Coronary artery (tissue), 2 donors: ENCODE data around the gene DPEP2.

Experiments used
- DNase-seq: peaks from one replicate; pipeline ENCODE4 v3.0.0-alpha.2; 2017; ENCODE audit warnings: low spot score
- H3K27ac ChIP-seq, 2 donors: fragments of 200-600 bp; sonication (generic); one replicate each; pipeline ENCODE4 v1.5.1; 2016 to 2019
- H3K4me3 ChIP-seq: fragments of 200-600 bp; sonication (generic); 2 replicates; pipeline ENCODE4 v1.5.1; 2016; ENCODE audit warnings: mild to moderate bottlenecking, moderate library complexity
- TF ChIP-seq, protein P1 (sequence below): fragments of 200-600 bp; sonication (generic); IDR thresholded peaks from one replicate; pipeline ENCODE4 v1.5.1; 2019; ENCODE audit warnings: antibody characterized with exemption

Gene DPEP2

GRCh38 chr16:67951485-67951884, 47.8 kb downstream of the DPEP2 start:
- DNase-seq, result no peak
- TF ChIP-seq, protein P1, sequence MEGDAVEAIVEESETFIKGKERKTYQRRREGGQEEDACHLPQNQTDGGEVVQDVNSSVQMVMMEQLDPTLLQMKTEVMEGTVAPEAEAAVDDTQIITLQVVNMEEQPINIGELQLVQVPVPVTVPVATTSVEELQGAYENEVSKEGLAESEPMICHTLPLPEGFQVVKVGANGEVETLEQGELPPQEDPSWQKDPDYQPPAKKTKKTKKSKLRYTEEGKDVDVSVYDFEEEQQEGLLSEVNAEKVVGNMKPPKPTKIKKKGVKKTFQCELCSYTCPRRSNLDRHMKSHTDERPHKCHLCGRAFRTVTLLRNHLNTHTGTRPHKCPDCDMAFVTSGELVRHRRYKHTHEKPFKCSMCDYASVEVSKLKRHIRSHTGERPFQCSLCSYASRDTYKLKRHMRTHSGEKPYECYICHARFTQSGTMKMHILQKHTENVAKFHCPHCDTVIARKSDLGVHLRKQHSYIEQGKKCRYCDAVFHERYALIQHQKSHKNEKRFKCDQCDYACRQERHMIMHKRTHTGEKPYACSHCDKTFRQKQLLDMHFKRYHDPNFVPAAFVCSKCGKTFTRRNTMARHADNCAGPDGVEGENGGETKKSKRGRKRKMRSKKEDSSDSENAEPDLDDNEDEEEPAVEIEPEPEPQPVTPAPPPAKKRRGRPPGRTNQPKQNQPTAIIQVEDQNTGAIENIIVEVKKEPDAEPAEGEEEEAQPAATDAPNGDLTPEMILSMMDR, result no peak
- H3K27ac ChIP-seq, result peak overlapping the region in 1 of 2 donors; percentile 69
- H3K4me3 ChIP-seq, result no peak overlapping the region

DNA sequence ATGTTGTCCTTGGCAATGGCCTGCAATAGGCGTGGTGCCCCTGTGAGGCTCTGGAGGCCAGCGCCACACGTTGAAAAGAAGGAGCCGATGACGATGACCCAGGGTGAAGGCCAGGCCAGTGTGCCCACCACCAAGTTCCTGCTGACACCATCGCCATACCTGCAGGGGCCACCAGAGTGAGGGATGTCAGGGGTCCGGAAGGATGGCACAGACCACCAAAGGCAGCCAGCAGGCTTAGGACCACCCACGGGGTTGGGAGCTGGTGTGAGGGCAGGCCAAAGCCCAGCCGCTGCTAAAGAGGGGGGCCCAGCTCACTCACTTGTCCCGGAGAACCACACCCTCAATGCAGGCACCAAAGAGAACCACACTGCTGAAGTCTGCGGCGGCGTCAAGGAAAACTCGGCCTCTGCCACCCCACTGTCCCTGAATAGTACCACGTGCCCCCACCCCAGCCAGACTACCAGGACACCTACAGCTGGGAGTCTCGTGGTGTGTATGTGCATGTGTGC, 48.9 kb downstream of the DPEP2 start:
- H3K4me3 ChIP-seq, result no peak overlapping the region
- H3K27ac ChIP-seq, result no peak overlapping the region
- DNase-seq, result no peak
- TF ChIP-seq, protein P1, result no peak

GRCh38 chr16:67949645-67950044, 49.6 kb downstream of the DPEP2 start:
- TF ChIP-seq, protein P1, result no peak
- no peak overlapping the region for H3K27ac ChIP-seq
- DNase-seq, result no peak

DNA sequence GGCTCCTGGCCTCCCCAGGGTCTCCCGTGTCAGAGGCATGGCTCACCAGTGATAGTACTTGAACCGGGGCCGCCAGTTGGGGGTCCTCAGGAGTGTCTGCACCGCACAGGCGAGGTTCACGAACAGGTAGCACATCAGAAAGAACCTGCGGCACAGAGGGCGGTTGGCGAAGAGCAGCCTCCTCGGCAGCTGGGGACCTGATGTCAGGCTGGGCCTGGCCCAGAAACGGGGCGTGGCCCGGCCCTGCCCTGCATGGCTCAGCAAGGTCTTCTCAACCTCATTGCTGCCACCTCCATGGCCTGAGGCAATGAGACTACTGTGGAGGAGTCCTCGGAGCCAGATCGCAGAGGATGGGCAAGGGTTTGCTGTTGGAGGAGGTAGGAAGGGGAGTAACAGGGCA, 51.3 kb downstream of the DPEP2 start:
- H3K4me3 ChIP-seq, result no peak overlapping the region
- TF ChIP-seq, protein P1, result no peak
- no peak for DNase-seq
- H3K27ac ChIP-seq, result peak overlapping the region in 1 of 2 donors; percentile 89

More at GRCh38 chr16:67949645-67950044, 49.6 kb downstream of the DPEP2 start:
- H3K4me3 ChIP-seq, result no peak overlapping the region

- Histone ChIP-seq H3K4me3 (no peak overlapping the region), H3K27ac (peak overlapping the region in 1 of 2 donors; percentile 89)
- DNase-seq, result no peak
- TF ChIP-seq, protein P1, result no peak
Measured at GRCh38 chr16:67946966-67947558, 52.2 kb downstream of the DPEP2 start.

- no peak for DNase-seq
- Histone ChIP-seq H3K4me3 (no peak overlapping the region), H3K27ac (peak overlapping the region in 1 of 2 donors; percentile 89)
- TF ChIP-seq, protein P1, result no peak
Measured at GRCh38 chr16:67946128-67946569, 53.1 kb downstream of the DPEP2 start.

DNA sequence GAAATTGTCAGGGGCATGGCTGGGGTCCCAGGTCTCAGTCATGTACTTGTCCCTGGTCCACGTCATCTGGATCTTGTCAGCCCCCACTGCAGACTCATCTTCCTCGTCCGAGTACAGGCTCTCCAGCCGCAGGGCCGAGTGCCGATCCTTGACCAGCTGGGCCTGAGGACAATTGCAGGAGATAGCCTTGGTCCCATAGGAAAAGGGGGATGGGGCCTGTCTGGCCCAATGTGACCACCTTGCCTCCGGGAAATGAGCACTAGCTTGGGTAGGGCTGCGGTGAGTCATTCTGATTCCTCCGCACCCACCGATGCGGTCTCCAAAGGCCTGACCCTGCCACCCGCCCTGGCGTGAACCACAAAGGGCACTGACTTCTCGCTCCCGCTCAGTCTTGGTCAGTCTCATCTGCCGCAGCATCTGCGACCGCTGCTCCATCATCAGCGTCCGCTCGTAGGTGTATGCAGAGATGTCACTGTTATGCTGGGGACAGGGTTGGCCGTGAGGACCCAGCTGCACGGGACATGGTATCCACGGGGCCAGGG, 53.8 kb downstream of the DPEP2 start:
- Histone ChIP-seq H3K4me3 (no peak overlapping the region), H3K27ac (peak overlapping the region; percentile 44 to 89)
- TF ChIP-seq, protein P1, result no peak
- DNase-seq, result no peak
